MM.1S (cell line): Measurements from ENCODE around the gene HABP4.

Experiments used
- EZH2 ChIP-seq: fragments of 300-600 bp; sonication (generic); optimal IDR thresholded peaks from 2 replicates; pipeline ENCODE3; 2017; ENCODE audit warnings: low read depth, mild to moderate bottlenecking, antibody characterized with exemption, low read length, mixed read lengths
- TF ChIP-seq, protein P1 (sequence below): fragments of 300-600 bp; sonication (generic); IDR thresholded peaks from 2 replicates; pipeline ENCODE4 v1.5.1; 2016; ENCODE audit warnings: antibody characterized with exemption, low read length, mixed read lengths

GRCh38 chr9:96453625-96454024 is 3.7 kb downstream of the HABP4 start:
- TF ChIP-seq EZH2 = no peak
- TF ChIP-seq, protein P1, sequence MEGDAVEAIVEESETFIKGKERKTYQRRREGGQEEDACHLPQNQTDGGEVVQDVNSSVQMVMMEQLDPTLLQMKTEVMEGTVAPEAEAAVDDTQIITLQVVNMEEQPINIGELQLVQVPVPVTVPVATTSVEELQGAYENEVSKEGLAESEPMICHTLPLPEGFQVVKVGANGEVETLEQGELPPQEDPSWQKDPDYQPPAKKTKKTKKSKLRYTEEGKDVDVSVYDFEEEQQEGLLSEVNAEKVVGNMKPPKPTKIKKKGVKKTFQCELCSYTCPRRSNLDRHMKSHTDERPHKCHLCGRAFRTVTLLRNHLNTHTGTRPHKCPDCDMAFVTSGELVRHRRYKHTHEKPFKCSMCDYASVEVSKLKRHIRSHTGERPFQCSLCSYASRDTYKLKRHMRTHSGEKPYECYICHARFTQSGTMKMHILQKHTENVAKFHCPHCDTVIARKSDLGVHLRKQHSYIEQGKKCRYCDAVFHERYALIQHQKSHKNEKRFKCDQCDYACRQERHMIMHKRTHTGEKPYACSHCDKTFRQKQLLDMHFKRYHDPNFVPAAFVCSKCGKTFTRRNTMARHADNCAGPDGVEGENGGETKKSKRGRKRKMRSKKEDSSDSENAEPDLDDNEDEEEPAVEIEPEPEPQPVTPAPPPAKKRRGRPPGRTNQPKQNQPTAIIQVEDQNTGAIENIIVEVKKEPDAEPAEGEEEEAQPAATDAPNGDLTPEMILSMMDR = peak; percentile 28
